Measurements from ENCODE around the gene SYT17.

The SYT17 gene, protein sequence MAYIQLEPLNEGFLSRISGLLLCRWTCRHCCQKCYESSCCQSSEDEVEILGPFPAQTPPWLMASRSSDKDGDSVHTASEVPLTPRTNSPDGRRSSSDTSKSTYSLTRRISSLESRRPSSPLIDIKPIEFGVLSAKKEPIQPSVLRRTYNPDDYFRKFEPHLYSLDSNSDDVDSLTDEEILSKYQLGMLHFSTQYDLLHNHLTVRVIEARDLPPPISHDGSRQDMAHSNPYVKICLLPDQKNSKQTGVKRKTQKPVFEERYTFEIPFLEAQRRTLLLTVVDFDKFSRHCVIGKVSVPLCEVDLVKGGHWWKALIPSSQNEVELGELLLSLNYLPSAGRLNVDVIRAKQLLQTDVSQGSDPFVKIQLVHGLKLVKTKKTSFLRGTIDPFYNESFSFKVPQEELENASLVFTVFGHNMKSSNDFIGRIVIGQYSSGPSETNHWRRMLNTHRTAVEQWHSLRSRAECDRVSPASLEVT

DNA sequence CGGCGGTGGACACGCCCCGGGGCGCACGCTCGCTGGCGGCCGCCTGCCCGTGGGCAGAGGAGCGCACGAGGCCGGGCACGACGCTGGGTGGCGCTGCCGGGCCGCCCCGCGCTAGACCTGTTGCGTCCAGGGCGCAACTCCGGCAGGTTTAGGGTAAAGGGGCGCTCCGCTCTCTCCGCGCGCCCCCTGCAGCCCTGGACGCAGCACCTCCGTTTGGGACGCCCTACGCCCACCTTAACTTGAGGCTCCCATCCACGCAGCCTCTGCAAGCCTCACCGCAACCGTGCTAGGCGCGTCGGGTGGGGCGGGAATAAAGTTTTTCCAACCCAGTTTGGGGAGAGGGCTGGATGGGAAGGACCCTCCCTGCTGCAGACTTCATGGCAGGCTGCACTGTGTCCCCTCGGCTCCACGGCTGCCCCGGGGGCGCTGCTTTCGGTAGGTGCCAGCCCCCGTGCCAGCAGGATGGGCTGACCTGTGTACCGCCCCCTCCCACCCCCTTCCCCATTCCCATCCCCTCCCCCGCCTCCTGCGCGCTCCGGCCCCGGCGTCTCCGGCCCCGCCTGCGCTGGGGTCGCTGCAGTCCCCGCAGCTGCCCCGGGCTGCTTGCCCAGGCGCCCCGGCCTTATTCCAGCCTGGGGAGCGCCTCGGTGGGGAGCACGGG, at the start of gene SYT17:
Gene SYT17 (plus strand): TSS at position 531 of the 661 bp plus-strand sequence. CDS start 407 bp downstream, outside the sequence.
- TF ChIP-seq, protein P1, sequence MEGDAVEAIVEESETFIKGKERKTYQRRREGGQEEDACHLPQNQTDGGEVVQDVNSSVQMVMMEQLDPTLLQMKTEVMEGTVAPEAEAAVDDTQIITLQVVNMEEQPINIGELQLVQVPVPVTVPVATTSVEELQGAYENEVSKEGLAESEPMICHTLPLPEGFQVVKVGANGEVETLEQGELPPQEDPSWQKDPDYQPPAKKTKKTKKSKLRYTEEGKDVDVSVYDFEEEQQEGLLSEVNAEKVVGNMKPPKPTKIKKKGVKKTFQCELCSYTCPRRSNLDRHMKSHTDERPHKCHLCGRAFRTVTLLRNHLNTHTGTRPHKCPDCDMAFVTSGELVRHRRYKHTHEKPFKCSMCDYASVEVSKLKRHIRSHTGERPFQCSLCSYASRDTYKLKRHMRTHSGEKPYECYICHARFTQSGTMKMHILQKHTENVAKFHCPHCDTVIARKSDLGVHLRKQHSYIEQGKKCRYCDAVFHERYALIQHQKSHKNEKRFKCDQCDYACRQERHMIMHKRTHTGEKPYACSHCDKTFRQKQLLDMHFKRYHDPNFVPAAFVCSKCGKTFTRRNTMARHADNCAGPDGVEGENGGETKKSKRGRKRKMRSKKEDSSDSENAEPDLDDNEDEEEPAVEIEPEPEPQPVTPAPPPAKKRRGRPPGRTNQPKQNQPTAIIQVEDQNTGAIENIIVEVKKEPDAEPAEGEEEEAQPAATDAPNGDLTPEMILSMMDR (IDR thresholded peaks at IDR 0.05; ENCODE audit: low read depth, low read length): peak; percentile 31
- H3K4me3 ChIP-seq (replicated peaks in 1 of 2; ENCODE audit: low read depth in 2 of 2, low read length in 2 of 2): peak within 1 kb of the TSS; percentile 32 to 41
- DNase-seq (ENCODE audit: low read depth in 2 of 2): peak; percentile 57 to 70

DNA sequence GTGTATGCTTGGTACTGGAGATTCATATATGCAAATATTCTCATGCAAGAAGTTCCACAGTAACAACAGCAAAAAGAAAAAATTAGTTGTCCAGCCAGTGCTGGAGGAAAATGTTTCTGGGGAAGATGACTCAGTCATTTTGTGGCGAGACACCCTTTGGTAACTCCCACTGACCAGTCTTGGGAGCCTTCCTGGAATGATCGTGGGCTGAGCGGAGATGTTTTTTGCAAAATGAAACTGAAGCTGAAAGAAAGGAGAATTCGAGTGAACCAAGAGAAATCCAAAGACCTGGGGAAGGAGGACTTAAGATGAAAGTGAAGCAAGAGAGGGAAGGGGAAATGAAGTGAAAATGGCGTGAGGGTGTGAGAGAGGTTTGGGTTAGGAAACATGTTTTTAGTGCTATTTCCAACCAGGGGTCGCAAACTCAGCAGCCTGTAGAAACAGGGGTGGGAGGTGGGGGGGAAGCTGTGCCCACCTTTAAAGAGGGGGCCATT, 49.1 kb upstream of the SYT17 start:
- TF ChIP-seq, protein P1 (IDR thresholded peaks at IDR 0.05; ENCODE audit: low read depth, low read length): no peak
- peak; percentile 92 to 96 for DNase-seq (ENCODE audit: low read depth in 2 of 2)

DNA sequence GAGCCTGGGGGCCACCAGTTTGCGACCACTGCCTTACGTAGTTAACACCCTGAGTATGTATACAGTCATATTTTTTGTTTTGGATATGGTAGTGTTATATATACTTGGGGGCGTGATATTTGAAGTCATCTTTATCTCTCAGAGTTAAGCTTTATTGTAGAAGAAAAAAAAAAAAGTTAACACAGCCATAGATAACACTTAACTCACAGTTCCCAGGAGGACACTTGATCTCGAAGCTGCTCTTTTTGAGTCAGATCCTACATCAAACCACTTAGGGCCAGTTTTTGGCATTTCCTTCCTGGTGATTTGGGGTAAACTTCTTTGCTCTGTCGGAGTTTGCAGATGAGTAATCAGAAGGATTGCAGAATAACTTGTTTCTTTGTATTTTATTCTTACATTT, 48.5 kb upstream of the SYT17 start:
- TF ChIP-seq, protein P1 (IDR thresholded peaks at IDR 0.05; ENCODE audit: low read depth, low read length): no peak
- peak; percentile 86 to 95 for DNase-seq (ENCODE audit: low read depth in 2 of 2)
- H3K4me3 ChIP-seq (replicated peaks in 1 of 2; ENCODE audit: low read depth in 2 of 2, low read length in 2 of 2): peak overlapping the region; percentile 47 to 53

More for the DNA sequence above, 49.1 kb upstream of the SYT17 start:
- peak overlapping the region; percentile 47 to 53 for H3K4me3 ChIP-seq (replicated peaks in 1 of 2; ENCODE audit: low read depth in 2 of 2, low read length in 2 of 2)

DNA sequence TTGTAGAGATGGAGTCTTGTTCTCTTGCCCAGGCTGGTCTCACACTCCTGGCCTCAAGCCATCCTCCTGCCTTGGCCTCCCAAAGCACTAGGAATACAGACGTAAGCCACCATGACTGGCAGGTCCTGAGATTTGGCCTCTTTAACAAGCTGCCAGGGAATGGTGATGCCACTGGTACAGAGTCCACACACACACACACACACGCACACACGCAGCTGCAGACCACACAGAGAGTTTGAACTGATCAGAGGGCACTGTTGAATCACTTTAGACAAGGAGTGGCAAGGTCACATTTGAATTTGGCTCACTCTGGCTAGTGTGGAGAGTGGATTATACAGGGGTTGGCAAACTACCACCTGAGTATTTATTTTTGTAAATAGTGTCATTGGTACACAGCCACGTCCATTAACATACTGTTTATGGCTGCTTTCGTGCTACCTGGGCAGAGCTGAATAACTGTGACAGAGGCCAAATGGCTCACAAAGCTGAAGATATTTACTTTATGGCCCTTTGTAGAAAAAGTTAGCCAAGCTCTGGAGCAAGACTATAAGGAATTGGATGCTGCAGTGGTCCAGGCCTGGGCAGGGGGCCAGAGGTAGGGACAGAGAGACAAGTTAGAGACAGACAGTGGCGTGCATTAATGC, 44.4 kb upstream of the SYT17 start:
- DNase-seq (ENCODE audit: low read depth in 2 of 2): peak in 1 of 2 donors; percentile 19
- TF ChIP-seq, protein P1 (IDR thresholded peaks at IDR 0.05; ENCODE audit: low read depth, low read length): no peak
- no peak overlapping the region for H3K4me3 ChIP-seq (replicated peaks in 1 of 2; ENCODE audit: low read depth in 2 of 2, low read length in 2 of 2)

DNA sequence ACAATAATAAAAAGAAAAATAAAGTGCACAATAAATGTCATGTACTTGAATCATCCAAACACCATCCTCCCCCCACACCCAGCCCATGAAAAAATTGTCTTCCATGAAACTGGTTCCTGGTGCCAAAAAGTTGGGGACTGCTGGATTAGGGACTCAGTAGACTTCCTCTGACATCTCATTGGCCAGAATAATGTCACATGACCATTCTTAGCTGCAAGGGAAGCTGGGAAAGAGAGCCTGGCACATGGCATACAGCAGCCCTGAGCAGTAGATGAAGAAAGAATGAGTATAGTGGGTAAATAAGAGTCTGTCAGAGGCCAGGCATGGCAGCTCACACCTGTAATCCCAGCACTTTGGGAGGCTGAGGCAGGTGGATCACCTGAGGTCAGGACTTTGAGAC, 41.7 kb upstream of the SYT17 start:
- TF ChIP-seq, protein P1 (IDR thresholded peaks at IDR 0.05; ENCODE audit: low read depth, low read length): no peak
- no peak for DNase-seq (ENCODE audit: low read depth in 2 of 2)
- no peak overlapping the region for H3K4me3 ChIP-seq (replicated peaks in 1 of 2; ENCODE audit: low read depth in 2 of 2, low read length in 2 of 2)

DNA sequence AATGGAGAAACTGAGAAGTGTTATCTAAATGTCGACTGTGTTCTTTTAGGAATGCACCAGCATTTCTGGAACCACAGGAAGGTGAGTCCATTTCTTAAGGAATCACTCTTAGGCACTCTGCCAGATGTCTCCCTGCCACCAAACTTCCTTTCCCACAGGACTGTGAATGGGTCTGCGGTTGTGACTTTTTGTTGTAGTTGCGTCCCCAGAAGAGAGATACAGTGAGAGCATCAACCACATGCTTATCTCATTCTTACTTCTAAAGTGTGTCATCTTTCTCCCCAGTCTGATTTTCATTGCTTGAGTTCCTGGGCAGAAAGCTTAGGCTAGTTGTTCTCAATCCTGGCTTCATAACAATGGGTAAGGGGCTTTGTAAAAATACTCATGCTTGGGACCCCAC, 40.8 kb upstream of the SYT17 start:
- TF ChIP-seq, protein P1 (IDR thresholded peaks at IDR 0.05; ENCODE audit: low read depth, low read length): no peak
- no peak for DNase-seq (ENCODE audit: low read depth in 2 of 2)
- H3K4me3 ChIP-seq (replicated peaks in 1 of 2; ENCODE audit: low read depth in 2 of 2, low read length in 2 of 2): no peak overlapping the region
